K562 (cell line): Measurements from ENCODE around the gene LTBP1. TPM values are rescaled to one million over a fixed set of nuclear protein-coding genes. Genes with fewer than 3 reads are reported as not detected.
A peak's percentile ranks its signal among the peaks of the same experiment; 100 is the strongest.

ENCODE experiments used
- ATAC-seq: fragments of 200-7000 bp; cut with Tn5 transposase; 3 replicates; pipeline ENCODE4 v1.9.1; 2020; ENCODE audit warnings: moderate library complexity
- BruUV-seq: library from RNA; stranded (reverse); fragments of 400-500 nt; replicated peaks from 2 replicates; lab custom pipeline; 2021; lab: Mats Ljungman, UMichigan
- CTCF ChIA-PET: fragments of 300-600 bp; formaldehyde crosslinking; extraction: SDS; loops from one replicate; lab custom pipeline; 2021; ENCODE audit warnings: low intra/inter-chr PET ratio; lab: Yijun Ruan, JAX
- POLR2A ChIA-PET: fragments of 300-600, 350-650 bp; sonication (Branson Sonifier 250); formaldehyde crosslinking; extraction: SDS; loops from one replicate; lab custom pipeline; 2021; ENCODE audit warnings: antibody characterized with exemption, inconsistent platforms; lab: Yijun Ruan, JAX
- DNase-seq, 4 experiments: peaks; one replicate each; pipeline versions ENCODE4 v3.0.0 to v3.0.0-alpha.2; 2011 to 2018; ENCODE audit warnings: low spot score in 3 of 4, mixed read lengths in 3 of 4; ENCODE audit errors: extremely low read depth in 1 of 4
- FAIRE-seq: peaks from 2 replicates; lab custom pipeline; 2011; peaks lifted over from hg19 to GRCh38; lab: Jason Lieb, UNC
- H2AFZ ChIP-seq: 2 replicates; pipeline ENCODE4 v1.6.0; 2011; ENCODE audit warnings: low read depth, low read length, control low read depth, inconsistent platforms
- H3K27ac ChIP-seq: fragments of 200-600 bp; 3 replicates; pipeline ENCODE4 v1.8.0; 2011; ENCODE audit warnings: low read depth, mild to moderate bottlenecking, control low read depth, inconsistent platforms, low read length, moderate library complexity, mixed read lengths; ENCODE audit errors: extremely low read depth
- H3K27me3 ChIP-seq, 2 experiments: fragments of 300-600 bp in 1 of 2; 2 replicates in 1 of 2; 3 replicates in 1 of 2; pipeline versions ENCODE4 v1.6.0 to v1.8.0; 2011; ENCODE audit warnings: inconsistent platforms in 2 of 2, low read length in 2 of 2, mild to moderate bottlenecking in 1 of 2, mixed read lengths in 1 of 2, moderate library complexity in 1 of 2; ENCODE audit not compliant: control insufficient read depth in 2 of 2, insufficient read depth in 2 of 2
- H3K36me3 ChIP-seq: fragments of 300-600 bp; 3 replicates; pipeline ENCODE4 v1.8.0; 2011; ENCODE audit warnings: mild to moderate bottlenecking, low read length, inconsistent platforms; ENCODE audit not compliant: control insufficient read depth, insufficient read depth
- H3K4me1 ChIP-seq, 2 experiments: fragments of 200-600 bp in 1 of 2; replicated peaks in 1 of 2; 2 replicates in 1 of 2; 3 replicates in 1 of 2; pipeline versions ENCODE4 v1.5.1 to v1.8.0; 2011; ENCODE audit warnings: inconsistent platforms in 2 of 2, low read length in 2 of 2, mild to moderate bottlenecking in 1 of 2, mixed read lengths in 1 of 2, moderate library complexity in 1 of 2; ENCODE audit not compliant: control insufficient read depth in 2 of 2, insufficient read depth in 2 of 2
- H3K4me2 ChIP-seq: 2 replicates; pipeline ENCODE4 v1.6.1; 2011; ENCODE audit warnings: low read length, control low read depth, inconsistent platforms, mixed read lengths; ENCODE audit not compliant: insufficient read depth
- H3K4me3 ChIP-seq: fragments of 200-600 bp; sonication (generic), shearing (Covaris generic); 2 replicates; pipeline ENCODE4 v1.5.1; 2016; ENCODE audit warnings: control low read depth, inconsistent platforms
- H3K79me2 ChIP-seq: fragments of 200-600 bp; 3 replicates; pipeline ENCODE4 v1.8.0; 2011; ENCODE audit warnings: low read length, inconsistent platforms; ENCODE audit not compliant: control insufficient read depth, insufficient read depth
- H3K9ac ChIP-seq, 2 experiments: 2 replicates each; pipeline versions ENCODE4 v1.6.0 to v1.6.1; 2011; ENCODE audit warnings: low read depth in 2 of 2, low read length in 2 of 2, control low read depth in 1 of 2, inconsistent platforms in 1 of 2, mild to moderate bottlenecking in 1 of 2, mixed read lengths in 1 of 2; ENCODE audit not compliant: insufficient read depth in 1 of 2
- H3K9me1 ChIP-seq: one replicate; pipeline ENCODE4 v1.6.0; 2011; ENCODE audit warnings: inconsistent platforms, mild to moderate bottlenecking, low read length, moderate library complexity; ENCODE audit not compliant: control insufficient read depth, insufficient read depth
- H3K9me3 ChIP-seq: replicated peaks from 2 replicates; pipeline ENCODE4 v1.5.1; 2011; ENCODE audit warnings: low read depth, low read length, inconsistent platforms; ENCODE audit not compliant: control insufficient read depth, insufficient read depth
- H4K20me1 ChIP-seq: replicated peaks from 2 replicates; pipeline ENCODE4 v1.6.1; 2011; ENCODE audit warnings: low read length, inconsistent platforms, mixed read lengths; ENCODE audit not compliant: control insufficient read depth, insufficient read depth
- CBFA2T2 ChIP-seq: fragments of 450-650 bp; conservative IDR thresholded peaks from 2 replicates; pipeline ENCODE4 v1.6.1; 2017; ENCODE audit warnings: mild to moderate bottlenecking
- CHCHD3 ChIP-seq: fragments of 250-450 bp; sonication (Bioruptor Pico); IDR thresholded peaks from 2 replicates; pipeline ENCODE4 v2.1.2; 2022; ENCODE audit warnings: mild to moderate bottlenecking
- MCM3 ChIP-seq: fragments of 450-650 bp; IDR thresholded peaks from 2 replicates; pipeline ENCODE4 v1.6.1; 2016
- NRF1 ChIP-seq, 2 experiments: fragments of 450-650 bp; IDR thresholded peaks in 1 of 2; conservative IDR thresholded peaks in 1 of 2; 2 replicates each; pipeline ENCODE4 v1.6.1; 2014; ENCODE audit warnings: mild to moderate bottlenecking in 2 of 2
- PHF8 ChIP-seq: fragments of 200-600 bp; sonication (generic); IDR thresholded peaks from 2 replicates; pipeline ENCODE4 v1.6.1; 2012; ENCODE audit warnings: mixed run types, mild to moderate bottlenecking, inconsistent platforms, low read length, moderate library complexity, borderline replicate concordance
- POLR2A ChIP-seq: fragments of 450-650 bp; conservative IDR thresholded peaks from 2 replicates; pipeline ENCODE4 v1.6.1; 2016
- POLR2G ChIP-seq: fragments of 200-400 bp; formaldehyde crosslinking; IDR thresholded peaks from 2 replicates; pipeline ENCODE4 v1.6.1; 2017; ENCODE audit warnings: low read depth, mild to moderate bottlenecking, antibody characterized with exemption, low read length, moderate library complexity
- PRPF4 ChIP-seq: fragments of 200-400 bp; formaldehyde crosslinking; IDR thresholded peaks from one replicate; pipeline ENCODE4 v1.6.1; 2017; ENCODE audit warnings: low read length, low read depth, mild to moderate bottlenecking; ENCODE audit not compliant: insufficient read depth, poor library complexity, severe bottlenecking
- RBFOX2 ChIP-seq: fragments of 200-400 bp; formaldehyde crosslinking; IDR thresholded peaks from 2 replicates; pipeline ENCODE4 v1.6.1; 2017; ENCODE audit warnings: low read depth, mild to moderate bottlenecking, low read length, moderate library complexity
- SRSF9 ChIP-seq: fragments of 200-400 bp; formaldehyde crosslinking; IDR thresholded peaks from 2 replicates; pipeline ENCODE4 v1.6.1; 2017; ENCODE audit warnings: low read depth, low read length, borderline replicate concordance
- ZNF140 ChIP-seq: fragments of 250-450 bp; sonication (Bioruptor Pico); IDR thresholded peaks from 2 replicates; pipeline ENCODE4 v1.8.0; 2021; ENCODE audit warnings: moderate library complexity, mild to moderate bottlenecking, inconsistent platforms
- ZNF561 ChIP-seq: fragments of 450-650 bp; formaldehyde crosslinking; conservative IDR thresholded peaks from 2 replicates; pipeline ENCODE4 v1.4.0; 2020; ENCODE audit warnings: mild to moderate bottlenecking, moderate library complexity
- WGBS: fragments of 100-300 bp; shearing (Covaris generic); methylation state at CpG from one replicate; pipeline ENCODE4 v1.1.6; 2016; ENCODE audit warnings: low coverage, mixed read lengths; ENCODE audit not compliant: insufficient coverage; ENCODE audit errors: missing lambda C conversion rate; 5-methylcytosine and 5-hydroxymethylcytosine counted together
- in situ Hi-C: fragments of 300-500 bp; cut with MboI; formaldehyde crosslinking; loops from 4 replicates; pipeline ENCODE4 v1.15.0; 2018; ENCODE audit warnings: inconsistent platforms, mixed read lengths
- intact Hi-C: fragments of 100-400 bp; cut with micrococcal nuclease; formaldehyde crosslinking; loops from 2 replicates; pipeline ENCODE4 v1.14.2; 2022
- polyA plus RNA-seq, 8 experiments: library from polyadenylated mRNA; depleted of rRNA in 4 of 8; stranded (reverse) in 5 of 8; unstranded in 3 of 8; fragments of >200 nt; fragmentation: Nextera tagmentation in 2 of 8; fragmentation: Illumina TruSeq in 1 of 8; extraction: Ambion mirVana in 2 of 8; extraction: Trizol in 1 of 8; gene quantifications; 2 replicates each; pipeline versions ENCODE4 v1.2.1 to v1.2.3, GENCODE V29; 2011 to 2014; ENCODE audit warnings: inconsistent platforms in 1 of 8, missing spikeins in 1 of 8
- total RNA-seq, 7 experiments: library from RNA; depleted of rRNA in 6 of 7; stranded (reverse); fragments of >200 nt in 6 of 7; fragmentation: Illumina TruSeq in 2 of 7; extraction: Trizol in 2 of 7; gene quantifications; 2 replicates each; pipeline versions ENCODE4 v1.2.1 to v1.2.3, GENCODE V29; 2011 to 2021; ENCODE audit warnings: low replicate concordance in 1 of 7
- TF ChIP-seq, protein P1 (sequence below): fragments of 450-650 bp; formaldehyde crosslinking; IDR thresholded peaks from 2 replicates; pipeline ENCODE4 v1.4.0; 2020; ENCODE audit warnings: mild to moderate bottlenecking, moderate library complexity
- TF ChIP-seq, protein P2 (sequence below): sonication (generic); formaldehyde crosslinking; IDR thresholded peaks from 2 replicates; pipeline ENCODE4 v1.8.1; 2023; ENCODE audit warnings: mild to moderate bottlenecking, missing genetic modification reagents
- TF ChIP-seq, protein P3 (sequence below): sonication (generic); formaldehyde crosslinking; IDR thresholded peaks from 2 replicates; pipeline ENCODE4 v1.9.0; 2022; ENCODE audit warnings: mild to moderate bottlenecking, missing genetic modification reagents
- TF ChIP-seq, protein P4 (sequence below): sonication (generic); formaldehyde crosslinking; IDR thresholded peaks from 2 replicates; pipeline ENCODE4 v1.8.1; 2023; ENCODE audit warnings: mild to moderate bottlenecking, missing genetic modification reagents

Gene LTBP1
- total and polyA plus RNA-seq, 9 of the 15 experiments (the other 6 are each of a cell fraction or from before 2014, with no cell fraction given) = 3.6 to 16.4 (median 8.5) TPM

DNA sequence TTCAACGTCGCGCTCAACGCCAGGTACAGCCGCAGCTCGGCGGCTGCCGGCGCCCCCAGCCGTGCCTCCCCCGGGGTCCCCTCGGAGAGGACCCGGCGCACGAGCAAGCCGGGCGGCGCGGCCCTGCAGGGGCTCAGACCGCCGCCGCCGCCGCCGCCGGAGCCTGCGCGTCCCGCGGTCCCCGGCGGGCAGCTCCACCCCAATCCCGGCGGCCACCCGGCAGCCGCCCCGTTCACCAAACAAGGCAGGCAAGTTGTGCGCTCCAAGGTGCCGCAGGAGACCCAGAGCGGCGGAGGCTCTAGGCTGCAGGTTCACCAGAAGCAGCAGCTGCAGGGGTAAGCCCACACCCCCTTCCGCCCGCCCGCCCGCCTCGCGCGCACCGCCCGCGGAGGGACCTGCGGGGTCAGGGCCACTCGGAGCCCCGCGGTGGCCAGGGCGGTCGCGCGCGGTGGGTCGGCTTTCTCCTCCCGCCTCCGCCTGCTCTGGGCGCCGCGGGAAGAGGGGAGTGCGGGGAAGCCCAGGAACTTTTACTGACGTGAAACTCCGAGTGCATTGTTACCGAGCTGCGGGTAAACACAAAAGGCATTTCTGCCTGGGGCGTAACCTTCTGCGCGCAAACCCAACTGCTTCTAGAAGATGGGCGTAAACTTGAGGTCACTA, 861 bp downstream of the LTBP1 start:
- Histone ChIP-seq H3K9me3 (no peaks in the 10 kb centered on the region), H3K4me2 (peak overlapping the region; percentile 77), H4K20me1 (no peaks in the 10 kb centered on the region), H3K79me2 (peaks cover 18% of the 10 kb centered on the region; the same call in 1 of the 3 replicates), H3K4me3 (peak overlapping the region; percentile 64), H3K27me3 (no peaks in the 10 kb centered on the region), H3K9ac (peak overlapping the region; percentile 74 to 90), H2AFZ (peak overlapping the region; percentile 88), H3K4me1 (peaks cover 27 to 29% of the 10 kb centered on the region in 2 experiments; a peak in 4 of 5 replicates), H3K9me1 (no peaks in the 10 kb centered on the region), H3K27ac (peak overlapping the region; percentile 70), H3K36me3 (no peaks in the 10 kb centered on the region; the same call in 2 of the 3 replicates)
- CTCF ChIA-PET = no interaction called here
- intact Hi-C loops (loop anchor here (2.0 to 5.0 kb wide), 4 partner anchors 85 to 425 kb away; no protein-coding TSS in a partner anchor), in situ Hi-C loops (loop anchor here (10.0 to 25.0 kb wide), 2 partner anchors 427 to 640 kb away; partner anchors contain the start of gene FAM98A)
- WGBS = 2% methylated on average over 41 of the region's 75 CpGs
- FAIRE-seq (peak; percentile 19), DNase-seq (peak; percentile 53 to 59 (median 56)), ATAC-seq (peak; percentile 58)
- POLR2A ChIA-PET = interaction anchor here (0.6 to 1.2 kb wide), 2 partner anchors 14 to 162 kb away, joined by 4 to 5 read pairs; no protein-coding TSS in a partner anchor
- no TSS peak for BruUV-seq
- TF ChIP-seq RBFOX2 = peak; percentile 40; the same call in 1 of the 2 replicates
- no peak for TF ChIP-seq MCM3
- no peak for TF ChIP-seq CBFA2T2
- TF ChIP-seq ZNF140 (CRISPR knock-in tag) = no peak
- peak in 1 of 2 experiments; percentile 58; a peak in 2 of 4 replicates for TF ChIP-seq NRF1 (conservative IDR thresholded peaks at IDR 0.05 in 1 of 2, IDR thresholded peaks at IDR 0.05 in 1 of 2)
- TF ChIP-seq, protein P1, sequence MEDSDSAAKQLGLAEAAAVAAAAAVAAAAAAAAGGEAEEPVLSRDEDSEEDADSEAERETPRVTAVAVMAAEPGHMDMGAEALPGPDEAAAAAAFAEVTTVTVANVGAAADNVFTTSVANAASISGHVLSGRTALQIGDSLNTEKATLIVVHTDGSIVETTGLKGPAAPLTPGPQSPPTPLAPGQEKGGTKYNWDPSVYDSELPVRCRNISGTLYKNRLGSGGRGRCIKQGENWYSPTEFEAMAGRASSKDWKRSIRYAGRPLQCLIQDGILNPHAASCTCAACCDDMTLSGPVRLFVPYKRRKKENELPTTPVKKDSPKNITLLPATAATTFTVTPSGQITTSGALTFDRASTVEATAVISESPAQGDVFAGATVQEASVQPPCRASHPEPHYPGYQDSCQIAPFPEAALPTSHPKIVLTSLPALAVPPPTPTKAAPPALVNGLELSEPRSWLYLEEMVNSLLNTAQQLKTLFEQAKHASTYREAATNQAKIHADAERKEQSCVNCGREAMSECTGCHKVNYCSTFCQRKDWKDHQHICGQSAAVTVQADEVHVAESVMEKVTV = no peak
- TF ChIP-seq, protein P2, sequence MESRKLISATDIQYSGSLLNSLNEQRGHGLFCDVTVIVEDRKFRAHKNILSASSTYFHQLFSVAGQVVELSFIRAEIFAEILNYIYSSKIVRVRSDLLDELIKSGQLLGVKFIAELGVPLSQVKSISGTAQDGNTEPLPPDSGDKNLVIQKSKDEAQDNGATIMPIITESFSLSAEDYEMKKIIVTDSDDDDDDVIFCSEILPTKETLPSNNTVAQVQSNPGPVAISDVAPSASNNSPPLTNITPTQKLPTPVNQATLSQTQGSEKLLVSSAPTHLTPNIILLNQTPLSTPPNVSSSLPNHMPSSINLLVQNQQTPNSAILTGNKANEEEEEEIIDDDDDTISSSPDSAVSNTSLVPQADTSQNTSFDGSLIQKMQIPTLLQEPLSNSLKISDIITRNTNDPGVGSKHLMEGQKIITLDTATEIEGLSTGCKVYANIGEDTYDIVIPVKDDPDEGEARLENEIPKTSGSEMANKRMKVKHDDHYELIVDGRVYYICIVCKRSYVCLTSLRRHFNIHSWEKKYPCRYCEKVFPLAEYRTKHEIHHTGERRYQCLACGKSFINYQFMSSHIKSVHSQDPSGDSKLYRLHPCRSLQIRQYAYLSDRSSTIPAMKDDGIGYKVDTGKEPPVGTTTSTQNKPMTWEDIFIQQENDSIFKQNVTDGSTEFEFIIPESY (CRISPR knock-in tag) = no peak
- no peak for TF ChIP-seq PRPF4
- no peak for TF ChIP-seq SRSF9
- TF ChIP-seq POLR2G = peak; percentile 72
- TF ChIP-seq CHCHD3 = no peak
- TF ChIP-seq, protein P3, sequence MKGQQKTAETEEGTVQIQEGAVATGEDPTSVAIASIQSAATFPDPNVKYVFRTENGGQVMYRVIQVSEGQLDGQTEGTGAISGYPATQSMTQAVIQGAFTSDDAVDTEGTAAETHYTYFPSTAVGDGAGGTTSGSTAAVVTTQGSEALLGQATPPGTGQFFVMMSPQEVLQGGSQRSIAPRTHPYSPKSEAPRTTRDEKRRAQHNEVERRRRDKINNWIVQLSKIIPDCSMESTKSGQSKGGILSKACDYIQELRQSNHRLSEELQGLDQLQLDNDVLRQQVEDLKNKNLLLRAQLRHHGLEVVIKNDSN = no peak
- no peak for TF ChIP-seq POLR2A
- peak; percentile 59; the same call in 1 of the 2 replicates for TF ChIP-seq PHF8
- TF ChIP-seq, protein P4, sequence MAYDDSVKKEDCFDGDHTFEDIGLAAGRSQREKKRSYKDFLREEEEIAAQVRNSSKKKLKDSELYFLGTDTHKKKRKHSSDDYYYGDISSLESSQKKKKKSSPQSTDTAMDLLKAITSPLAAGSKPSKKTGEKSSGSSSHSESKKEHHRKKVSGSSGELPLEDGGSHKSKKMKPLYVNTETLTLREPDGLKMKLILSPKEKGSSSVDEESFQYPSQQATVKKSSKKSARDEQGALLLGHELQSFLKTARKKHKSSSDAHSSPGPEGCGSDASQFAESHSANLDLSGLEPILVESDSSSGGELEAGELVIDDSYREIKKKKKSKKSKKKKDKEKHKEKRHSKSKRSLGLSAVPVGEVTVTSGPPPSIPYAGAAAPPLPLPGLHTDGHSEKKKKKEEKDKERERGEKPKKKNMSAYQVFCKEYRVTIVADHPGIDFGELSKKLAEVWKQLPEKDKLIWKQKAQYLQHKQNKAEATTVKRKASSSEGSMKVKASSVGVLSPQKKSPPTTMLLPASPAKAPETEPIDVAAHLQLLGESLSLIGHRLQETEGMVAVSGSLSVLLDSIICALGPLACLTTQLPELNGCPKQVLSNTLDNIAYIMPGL (CRISPR knock-in tag) = no peak
- TF ChIP-seq ZNF561 (CRISPR knock-in tag) = no peak
